HG02973 (cell line): ENCODE results near the gene CD36.

Experiments used
- ATAC-seq: cut with Tn5 transposase; IDR thresholded peaks from one replicate; pipeline ENCODE4 v1.9.1; 2021; ENCODE audit warnings: moderate library complexity; ENCODE audit not compliant: unreplicated experiment

CD36 gene

DNA sequence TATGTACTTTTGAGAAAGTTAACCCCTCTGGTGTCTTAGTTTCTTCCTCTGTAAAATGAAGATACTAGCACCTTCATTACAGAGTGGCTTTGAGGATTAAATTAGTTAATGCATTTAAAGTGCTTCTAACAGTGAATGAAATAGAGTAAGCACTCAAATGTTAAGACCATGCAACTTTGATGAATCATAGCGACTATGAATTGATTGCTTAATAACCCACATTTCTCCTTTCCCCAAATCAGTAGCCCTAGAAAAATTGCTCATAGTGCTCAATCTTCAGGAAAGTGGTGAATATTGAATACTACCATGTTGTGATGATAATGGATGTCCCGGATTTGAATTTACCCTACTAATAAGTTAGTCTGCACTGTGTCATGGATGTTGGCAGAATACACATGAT is 48.1 kb downstream of the CD36 start:
- no peak for ATAC-seq

DNA sequence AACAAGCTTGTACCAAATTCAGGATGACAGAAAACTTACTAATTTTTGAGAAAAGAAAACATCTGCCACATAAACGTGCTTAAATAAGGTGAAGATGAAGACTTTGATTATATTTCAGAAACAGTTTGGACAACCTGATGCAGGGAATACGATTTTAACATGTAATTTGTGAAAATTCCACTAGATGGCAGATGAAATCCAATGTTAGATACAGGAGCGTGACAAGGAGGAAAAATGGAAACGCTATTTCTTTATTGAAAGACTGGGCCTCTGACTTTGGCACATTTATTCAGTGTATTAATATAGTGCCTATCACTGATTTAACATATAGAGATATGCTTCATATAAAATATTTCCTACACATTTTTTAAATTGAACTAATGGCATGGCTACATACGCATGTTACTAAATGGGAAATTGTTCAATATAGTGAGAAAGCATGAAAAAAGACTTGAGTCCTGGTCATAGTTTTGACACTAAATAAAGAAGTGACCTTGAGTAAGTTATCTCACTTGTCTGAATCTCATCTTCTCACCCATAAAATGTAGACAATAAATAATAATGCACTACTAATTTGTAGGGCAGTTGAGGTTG is 60.7 kb downstream of the CD36 start:
- peak; percentile 79 for ATAC-seq

DNA sequence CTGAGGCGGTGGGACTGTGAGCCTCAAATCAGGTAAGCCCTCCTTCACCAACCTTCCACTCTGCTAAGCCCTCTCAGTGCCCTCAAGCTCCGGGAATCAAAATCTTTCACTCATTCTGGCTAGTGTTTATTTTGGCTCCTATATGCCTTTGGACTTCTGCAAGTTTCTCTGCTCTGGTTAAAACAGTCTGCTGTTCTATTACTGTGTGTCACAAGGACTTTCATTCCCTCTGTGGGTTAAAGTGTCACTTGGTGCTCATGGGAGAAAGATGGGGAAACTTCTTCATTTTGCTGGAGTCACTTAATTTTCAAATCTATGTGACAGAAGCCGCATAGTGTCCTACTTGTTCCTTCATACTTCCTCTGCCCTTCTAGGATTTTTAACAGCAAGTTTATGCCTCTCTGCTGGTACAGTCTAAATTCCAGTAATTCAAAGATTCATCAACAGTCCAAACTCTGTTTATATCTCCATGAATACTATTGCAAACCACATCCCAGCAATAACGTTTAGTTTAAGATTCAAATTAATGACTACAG is 61.3 kb downstream of the CD36 start:
- no peak for ATAC-seq

DNA sequence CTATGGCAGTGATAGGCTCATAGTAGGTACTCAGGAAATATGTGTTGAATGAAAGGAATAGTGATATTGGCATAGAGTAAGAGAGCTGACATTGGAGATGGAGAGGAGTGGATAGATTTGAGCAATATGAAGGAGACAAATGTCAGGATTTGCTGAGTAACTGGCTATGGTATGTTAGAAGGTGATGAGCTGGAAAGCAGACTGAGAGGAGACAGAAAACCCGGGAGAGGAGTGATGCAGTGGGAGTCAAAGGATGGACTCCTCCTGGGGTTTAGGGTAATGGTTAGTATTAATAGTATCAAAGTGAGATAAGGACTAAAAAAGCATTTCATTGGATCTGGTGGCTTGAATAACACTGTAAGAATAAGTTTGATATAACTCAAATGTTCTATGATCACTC is 64.8 kb downstream of the CD36 start:
- ATAC-seq = no peak

DNA sequence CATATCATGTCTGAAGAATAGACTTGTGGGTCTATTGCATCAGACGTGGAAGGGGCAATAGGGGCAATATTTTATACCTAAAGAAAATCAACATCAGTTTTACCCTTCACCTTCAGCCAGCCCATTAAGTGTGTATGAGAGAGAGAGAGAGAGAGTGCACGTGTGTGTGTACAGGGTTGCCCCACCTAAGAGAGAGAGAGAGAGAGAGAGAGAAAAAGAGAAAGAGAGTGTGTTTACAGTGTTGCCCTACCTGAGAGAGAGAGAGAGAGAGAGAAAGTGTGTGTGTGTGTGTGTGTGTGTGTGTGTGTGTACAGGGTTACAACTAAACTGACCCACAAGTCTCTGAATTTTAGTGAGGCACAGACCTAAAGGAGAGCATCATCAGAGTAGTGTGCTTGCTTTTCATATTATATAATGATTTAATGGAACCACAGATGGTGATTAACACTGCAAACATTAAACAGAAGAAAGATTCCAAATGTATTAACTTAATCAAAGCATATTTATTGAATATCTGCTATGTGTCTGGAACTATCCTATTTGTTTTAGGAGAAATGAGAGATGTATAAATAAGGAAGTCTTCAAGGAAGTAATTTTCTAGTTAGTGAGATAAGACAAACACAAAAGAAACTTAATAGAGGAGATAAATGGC is 66.8 kb downstream of the CD36 start:
- ATAC-seq = no peak

DNA sequence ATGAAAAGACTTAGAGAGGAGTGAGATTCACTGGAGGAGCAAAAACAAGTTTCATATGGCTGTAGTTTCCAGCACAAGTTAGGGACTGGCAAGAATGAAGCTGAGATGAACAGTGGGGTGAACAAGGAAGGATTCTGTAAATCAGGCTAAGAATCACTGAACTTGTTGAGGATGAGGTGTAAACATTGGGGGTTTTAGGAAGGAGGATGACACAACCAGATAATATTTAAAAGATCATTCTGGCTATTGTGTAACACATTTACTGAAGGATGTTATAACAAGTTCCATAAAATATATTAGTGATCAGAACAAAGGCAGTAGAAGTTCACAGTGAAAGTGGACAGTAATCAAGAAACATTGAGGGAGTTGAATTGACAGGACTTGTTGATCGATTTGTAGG is 68.9 kb downstream of the CD36 start:
- no peak for ATAC-seq

DNA sequence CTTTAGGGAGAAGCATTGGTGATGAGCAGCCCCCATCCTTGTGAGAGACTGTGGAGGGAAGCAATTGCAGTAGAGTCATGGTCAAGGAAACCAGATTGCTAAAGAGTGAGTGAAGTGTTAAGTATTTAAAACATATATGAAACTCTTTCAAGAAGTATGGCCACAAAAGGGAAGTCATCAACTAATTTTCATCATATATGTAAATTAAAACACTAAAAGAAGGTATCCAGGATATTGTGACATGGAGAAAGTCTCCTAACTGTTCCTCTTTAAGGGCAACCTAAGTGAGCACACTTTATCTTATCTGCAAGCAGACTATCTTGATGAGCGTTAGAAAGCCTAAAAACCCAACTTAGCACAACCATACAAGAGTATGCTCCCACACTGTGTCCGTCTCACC is 69.7 kb downstream of the CD36 start:
- ATAC-seq = no peak

DNA sequence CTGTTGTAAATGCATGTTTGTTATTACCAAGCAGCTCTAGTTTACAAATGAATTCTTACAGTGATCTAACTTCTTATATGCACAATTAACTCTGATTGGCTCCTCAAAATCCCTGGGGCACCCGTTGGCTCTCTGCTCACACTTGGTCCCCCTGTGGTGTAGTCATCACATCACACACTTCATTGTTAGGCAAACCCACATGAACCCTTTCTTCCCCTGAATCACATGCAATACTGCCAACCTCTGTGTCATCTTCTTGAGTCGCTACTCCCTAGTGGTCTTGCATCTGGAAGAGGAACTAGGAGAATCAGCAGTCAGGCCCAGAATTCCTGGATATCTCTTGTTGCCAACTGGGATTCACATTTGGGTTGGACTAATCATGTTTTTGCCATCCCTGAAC is 73.1 kb downstream of the CD36 start:
- no peak for ATAC-seq

DNA sequence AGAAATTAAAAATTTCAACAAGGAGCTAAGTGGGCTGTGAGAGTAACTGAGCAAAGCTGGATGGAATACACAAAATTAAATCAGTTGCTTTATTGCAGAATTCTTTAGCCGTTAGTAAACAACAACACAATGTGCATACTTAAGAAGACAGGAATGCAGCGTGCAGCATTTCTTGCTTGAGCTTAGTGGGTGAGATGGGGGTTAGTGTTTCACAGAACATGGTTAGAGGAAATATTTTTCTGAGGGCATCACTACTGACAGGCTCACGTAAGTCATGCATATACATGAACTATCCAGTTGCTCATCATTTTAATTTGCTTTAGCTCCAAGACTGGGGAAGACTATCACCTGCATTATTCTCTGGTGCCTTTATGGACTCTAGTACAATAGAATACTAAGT is 80.8 kb downstream of the CD36 start:
- ATAC-seq = no peak

DNA sequence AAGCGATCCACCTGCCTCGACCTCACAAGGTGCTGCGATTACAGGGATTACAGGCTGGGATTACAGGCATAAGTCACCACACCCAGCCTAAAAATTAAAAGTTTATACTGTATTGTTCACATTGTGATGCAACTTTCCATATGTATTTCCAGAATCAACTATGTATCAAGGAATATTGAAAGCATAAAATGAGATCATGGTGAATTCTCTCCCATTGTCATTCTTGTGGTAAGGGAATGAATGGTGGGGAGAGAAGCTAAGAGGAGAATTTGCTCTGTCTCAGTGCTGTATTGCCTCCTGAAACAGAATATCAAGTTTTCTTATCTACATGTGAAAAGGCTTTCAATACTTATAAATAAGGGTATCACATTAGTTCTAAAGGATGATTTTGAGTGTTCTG is 81.7 kb downstream of the CD36 start:
- no peak for ATAC-seq

DNA sequence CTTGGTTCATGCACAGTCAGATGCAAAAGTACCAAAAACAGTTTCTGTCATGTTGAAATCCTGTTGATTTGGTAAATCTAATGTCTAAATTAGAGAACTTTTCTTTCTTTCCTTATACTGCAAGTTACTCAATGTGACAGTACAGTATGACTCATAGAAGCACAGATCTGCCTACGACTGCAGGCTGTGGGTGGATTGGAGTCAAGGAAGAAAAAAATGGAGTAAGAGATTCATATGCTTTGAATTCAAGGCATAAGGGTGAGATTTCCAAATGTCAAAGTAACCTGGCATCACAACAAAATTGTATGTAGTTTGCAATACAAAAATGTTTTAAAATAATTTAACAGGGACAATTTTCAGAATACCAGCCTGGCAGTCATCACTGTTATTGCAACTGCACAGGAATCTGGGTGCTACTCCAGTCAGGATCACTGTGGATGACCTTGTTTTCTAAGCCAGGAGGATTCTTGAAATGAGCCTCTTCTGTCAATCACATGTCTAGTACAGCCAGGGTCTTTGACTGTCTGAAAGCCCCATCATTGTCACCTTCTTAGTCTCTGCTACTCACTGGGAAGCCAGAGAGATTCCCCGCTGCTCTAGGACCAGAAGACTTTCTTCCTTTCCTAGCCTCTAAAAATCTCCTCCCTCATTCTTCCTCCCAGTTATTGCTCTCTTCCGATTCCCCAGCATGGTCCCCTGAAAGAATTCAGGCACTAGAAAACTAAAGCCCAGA is 83.6 kb downstream of the CD36 start:
- no peak for ATAC-seq

DNA sequence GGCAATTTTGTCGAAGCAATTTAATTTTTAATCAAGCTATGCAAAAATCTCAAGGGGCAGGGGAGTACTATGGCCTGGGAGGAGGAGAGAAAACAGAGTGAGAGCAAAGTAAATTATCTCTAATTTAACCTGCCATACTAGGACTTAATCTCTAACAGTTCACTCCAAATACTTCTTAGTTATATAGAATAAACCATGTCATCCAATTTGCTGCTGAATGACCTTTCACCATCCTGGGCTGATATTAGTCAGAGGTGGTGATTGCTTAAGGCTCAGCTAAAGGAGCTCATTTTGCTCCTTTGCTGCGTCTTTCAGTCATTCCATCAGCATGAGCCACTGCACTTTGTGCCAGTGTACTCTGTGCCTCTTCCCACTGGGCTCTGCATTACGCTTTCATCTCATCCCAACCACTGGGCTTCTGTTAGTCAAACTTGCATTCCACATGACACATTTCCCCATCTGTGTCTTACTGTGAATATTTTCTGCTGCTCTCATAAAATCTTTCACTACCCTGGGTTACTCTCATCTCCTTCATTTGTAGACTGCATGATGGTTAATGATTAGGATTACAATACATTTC is 84.3 kb downstream of the CD36 start:
- ATAC-seq = no peak

DNA sequence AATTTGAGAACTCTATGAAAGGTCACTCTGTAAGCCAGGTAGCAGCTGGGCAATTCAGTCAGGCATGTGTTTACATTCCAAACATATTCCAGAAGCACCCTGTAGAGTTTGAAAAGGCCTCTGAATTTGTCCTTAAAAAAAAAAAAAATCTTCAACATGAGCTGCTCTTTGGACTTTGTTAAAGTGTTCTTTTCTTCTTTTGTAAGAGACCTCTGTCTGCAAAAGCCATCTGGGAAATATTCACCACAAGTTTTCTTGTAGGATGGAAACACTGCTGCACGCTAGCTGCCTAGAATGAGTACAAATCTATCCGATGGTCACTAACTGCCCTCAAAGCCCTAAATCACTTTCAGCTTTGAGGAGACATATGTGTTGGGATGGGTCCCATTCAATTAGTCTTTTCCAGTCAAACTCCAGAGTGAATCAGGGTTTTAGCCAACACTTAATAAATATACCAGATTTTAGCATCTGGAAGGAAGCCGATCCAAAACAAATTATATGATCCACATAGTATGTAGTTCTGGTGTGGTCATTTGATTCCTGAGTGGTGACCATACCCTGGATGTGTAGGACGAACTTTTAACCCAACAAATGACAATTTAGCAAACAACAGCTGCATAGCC is 85.9 kb downstream of the CD36 start:
- ATAC-seq = no peak

DNA sequence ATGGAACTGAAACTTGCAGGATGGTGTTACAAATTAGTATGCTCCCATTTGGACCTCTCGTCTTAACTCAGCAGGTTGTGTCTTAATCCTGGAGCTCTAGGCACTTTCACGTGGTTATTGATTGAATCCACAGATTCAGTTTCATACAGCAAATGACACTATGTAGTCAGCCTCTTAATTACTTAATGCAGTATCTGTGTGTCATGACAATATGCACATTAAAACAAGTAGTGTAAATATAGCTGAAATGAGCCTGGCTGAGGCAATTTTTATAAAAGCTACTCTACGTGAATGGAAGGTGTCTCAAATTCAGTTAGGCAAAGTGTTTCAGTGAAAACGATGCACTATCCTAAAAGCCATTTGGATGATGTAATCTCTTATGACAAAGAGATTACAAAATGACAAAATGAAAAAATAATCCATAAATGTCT is 86.8 kb downstream of the CD36 start:
- no peak for ATAC-seq
